Measurements from ENCODE around the gene NMUR2. TPM values are rescaled to one million over a fixed set of nuclear protein-coding genes. Genes with fewer than 3 reads are reported as not detected.

NMUR2 gene
- polyA plus RNA-seq, 1 of the 3 experiments (the other 2 are of a cell fraction): not detected

GRCh38 chr5:152389208-152389849 is 15.8 kb downstream of the NMUR2 start:
- H3K79me2 ChIP-seq (ENCODE audit: insufficient read depth): no peaks in the 10 kb centered on the region
- no peak overlapping the region for H2AFZ ChIP-seq (ENCODE audit: low read depth)
- no peaks in the 10 kb centered on the region for H3K36me3 ChIP-seq (replicated peaks in 1 of 2; ENCODE audit: control insufficient read depth in 1 of 2, insufficient read depth in 2 of 2, low read length in 1 of 2)
- no peaks in the 10 kb centered on the region for H3K4me1 ChIP-seq (ENCODE audit: control insufficient read depth in 1 of 2, insufficient read depth in 2 of 2, low read depth in 1 of 2, low read length in 1 of 2)
- H3K27ac ChIP-seq (ENCODE audit: low read depth in 2 of 2, low read length in 1 of 2): no peak overlapping the region
- DNase-seq: no peak
- no peaks in the 10 kb centered on the region for H3K9me3 ChIP-seq
- WGBS (ENCODE audit: low lambda C conversion rate): 20% methylated on average over 3 of the region's 3 CpGs
- H3K9ac ChIP-seq: no peak overlapping the region
- no peak overlapping the region for H3K4me2 ChIP-seq
- no peak overlapping the region for H3K4me3 ChIP-seq (ENCODE audit: low read depth in 2 of 2, low read length in 1 of 2)
- no peak for TF ChIP-seq FOSL2 (IDR thresholded peaks at IDR 0.05; ENCODE audit: borderline replicate concordance, low read depth)
- TF ChIP-seq TCF12 (IDR thresholded peaks at IDR 0.05): no peak
- no peak for TF ChIP-seq REST (IDR thresholded peaks at IDR 0.05; ENCODE audit: low read depth, low read length)
- TF ChIP-seq EZH2phosphoT487 (IDR thresholded peaks at IDR 0.05; ENCODE audit: borderline replicate concordance, low read depth): no peak
- TF ChIP-seq IRF3 (IDR thresholded peaks at IDR 0.05; ENCODE audit: low read depth, low read length): no peak
- H3F3A ChIP-seq (replicated peaks; ENCODE audit: insufficient read depth): no peaks in the 10 kb centered on the region
- CTCF ChIA-PET: interaction anchor here (0.5 to 0.7 kb wide), 2 partner anchors 40 to 194 kb away, joined by 3 read pairs; no protein-coding TSS in a partner anchor
- H3K27me3 ChIP-seq (ENCODE audit: insufficient read depth): no peaks in the 10 kb centered on the region
- POLR2A ChIA-PET: no interaction called here
- H3K9me2 ChIP-seq: no peaks in the 10 kb centered on the region; the same call in 1 of the 2 replicates
- no peaks in the 10 kb centered on the region for H4K20me1 ChIP-seq (ENCODE audit: insufficient read depth)

GRCh38 chr5:152388610-152389009 is 16.5 kb downstream of the NMUR2 start:
- Histone ChIP-seq H3F3A (replicated peaks; ENCODE audit: insufficient read depth) (no peaks in the 10 kb centered on the region), H3K4me2 (no peak overlapping the region), H3K9ac (no peak overlapping the region), H3K9me2 (no peaks in the 10 kb centered on the region; the same call in 1 of the 2 replicates), H2AFZ (ENCODE audit: low read depth) (no peak overlapping the region), H3K4me3 (ENCODE audit: low read depth in 2 of 2, low read length in 1 of 2) (no peak overlapping the region), H3K9me3 (no peaks in the 10 kb centered on the region), H4K20me1 (ENCODE audit: insufficient read depth) (no peaks in the 10 kb centered on the region), H3K27ac (ENCODE audit: low read depth in 2 of 2, low read length in 1 of 2) (no peak overlapping the region), H3K4me1 (ENCODE audit: control insufficient read depth in 1 of 2, insufficient read depth in 2 of 2, low read depth in 1 of 2, low read length in 1 of 2) (no peaks in the 10 kb centered on the region), H3K36me3 (replicated peaks in 1 of 2; ENCODE audit: control insufficient read depth in 1 of 2, insufficient read depth in 2 of 2, low read length in 1 of 2) (no peaks in the 10 kb centered on the region), H3K27me3 (ENCODE audit: insufficient read depth) (no peaks in the 10 kb centered on the region), H3K79me2 (ENCODE audit: insufficient read depth) (no peaks in the 10 kb centered on the region)
- DNase-seq: no peak
- TF ChIP-seq PBX3 (IDR thresholded peaks at IDR 0.05) (no peak), RAD21 (IDR thresholded peaks at IDR 0.05; ENCODE audit: low read length) (no peak), MXI1 (IDR thresholded peaks at IDR 0.05; ENCODE audit: low read depth, low read length) (no peak), IRF3 (IDR thresholded peaks at IDR 0.05; ENCODE audit: low read depth, low read length) (no peak), SMC3 (IDR thresholded peaks at IDR 0.05; ENCODE audit: low read depth, low read length) (no peak), MEF2A (IDR thresholded peaks at IDR 0.05; ENCODE audit: borderline replicate concordance, low read depth) (no peak), NFIC (IDR thresholded peaks at IDR 0.05; ENCODE audit: borderline replicate concordance) (no peak), YY1 (IDR thresholded peaks at IDR 0.05; ENCODE audit: low read depth) (no peak), GABPA (IDR thresholded peaks at IDR 0.05; ENCODE audit: low read depth) (no peak), USF1 (IDR thresholded peaks at IDR 0.05; ENCODE audit: borderline replicate concordance, low read depth) (no peak), FOXM1 (IDR thresholded peaks at IDR 0.05; ENCODE audit: low read depth) (no peak), ELF1 (IDR thresholded peaks at IDR 0.05) (no peak), CHD2 (IDR thresholded peaks at IDR 0.05; ENCODE audit: low read length, partially characterized antibody) (no peak), EZH2phosphoT487 (IDR thresholded peaks at IDR 0.05; ENCODE audit: borderline replicate concordance, low read depth) (no peak), SIN3A (IDR thresholded peaks at IDR 0.05; ENCODE audit: borderline replicate concordance, low read depth, low read length) (no peak)
- ChIA-PET POLR2A (no interaction called here), CTCF (no interaction called here)
- 17% methylated on average over 1 of the region's 1 CpG for WGBS (ENCODE audit: low lambda C conversion rate)
